Liver (tissue), 9 donors: ENCODE results near the gene WARS2. TPM values are rescaled to one million over a fixed set of nuclear protein-coding genes. Genes with fewer than 3 reads are reported as not detected.

Experiments used
- DNase-seq: peaks from one replicate; pipeline ENCODE4 v3.0.0-alpha.2; 2017; ENCODE audit warnings: low spot score
- H3K27ac ChIP-seq, 2 donors: one replicate each; pipeline ENCODE4 v1.7.0; 2013; ENCODE audit warnings: inconsistent platforms in 2 of 2, low read length in 2 of 2, control low read depth in 1 of 2, low read depth in 1 of 2, mild to moderate bottlenecking in 1 of 2
- H3K27me3 ChIP-seq, 4 donors: one replicate each; pipeline versions ENCODE4 v1.6.1 to v1.7.0; 2013; ENCODE audit warnings: low read length in 3 of 4, inconsistent platforms in 1 of 4, mild to moderate bottlenecking in 1 of 4, moderate library complexity in 1 of 4; ENCODE audit not compliant: control insufficient read depth in 4 of 4, insufficient read depth in 4 of 4
- H3K36me3 ChIP-seq, 4 donors: one replicate each; pipeline versions ENCODE4 v1.6.1 to v1.7.0; 2013; ENCODE audit warnings: low read length in 3 of 4, mild to moderate bottlenecking in 3 of 4, low read depth in 1 of 4, moderate library complexity in 1 of 4; ENCODE audit not compliant: control insufficient read depth in 4 of 4, insufficient read depth in 3 of 4
- H3K4me1 ChIP-seq, 4 donors: one replicate each; pipeline versions ENCODE4 v1.6.1 to v1.7.0; 2013; ENCODE audit warnings: low read length in 3 of 4, mild to moderate bottlenecking in 3 of 4, moderate library complexity in 1 of 4; ENCODE audit not compliant: control insufficient read depth in 4 of 4, insufficient read depth in 4 of 4
- H3K4me3 ChIP-seq, 3 donors: one replicate each; pipeline versions ENCODE4 v1.6.1 to v1.7.0; 2013; ENCODE audit warnings: low read length in 3 of 3, control low read depth in 1 of 3, low read depth in 1 of 3, mild to moderate bottlenecking in 1 of 3
- H3K9ac ChIP-seq, 2 donors: one replicate each; pipeline ENCODE4 v1.7.0; 2013; ENCODE audit warnings: low read length in 2 of 2, mild to moderate bottlenecking in 2 of 2, moderate library complexity in 2 of 2, control low read depth in 1 of 2, low read depth in 1 of 2
- H3K9me3 ChIP-seq, 4 donors: one replicate each; pipeline versions ENCODE4 v1.6.1 to v1.7.0; 2013; ENCODE audit warnings: low read length in 3 of 4; ENCODE audit not compliant: control insufficient read depth in 4 of 4
- ATF3 ChIP-seq: IDR thresholded peaks from 2 replicates; pipeline ENCODE4 v1.6.1; 2016; ENCODE audit warnings: antibody characterized with exemption
- EGR1 ChIP-seq, 2 donors: IDR thresholded peaks; 2 replicates each; pipeline ENCODE4 v1.6.1; 2016 to 2018; ENCODE audit warnings: antibody characterized with exemption in 2 of 2, low read depth in 2 of 2
- GABPA ChIP-seq, 2 donors: IDR thresholded peaks in 1 of 2; conservative IDR thresholded peaks in 1 of 2; 2 replicates each; pipeline ENCODE4 v1.6.1; 2016; ENCODE audit warnings: antibody characterized with exemption in 2 of 2, mild to moderate bottlenecking in 1 of 2, moderate library complexity in 1 of 2
- HNF4A ChIP-seq, 2 donors: conservative IDR thresholded peaks; 2 replicates each; pipeline ENCODE4 v1.6.1; 2016; ENCODE audit warnings: antibody characterized with exemption in 2 of 2, mild to moderate bottlenecking in 2 of 2
- HNF4G ChIP-seq: IDR thresholded peaks from 2 replicates; pipeline ENCODE4 v1.6.1; 2016; ENCODE audit warnings: antibody characterized with exemption
- JUND ChIP-seq, 2 donors: IDR thresholded peaks; 2 replicates each; pipeline ENCODE4 v1.6.1; 2016; ENCODE audit warnings: antibody characterized with exemption in 2 of 2
- NR2F2 ChIP-seq: IDR thresholded peaks from 2 replicates; pipeline ENCODE4 v1.6.1; 2016; ENCODE audit warnings: antibody characterized with exemption
- RAD21 ChIP-seq, 2 donors: IDR thresholded peaks; 2 replicates each; pipeline ENCODE4 v1.6.1; 2016; ENCODE audit warnings: antibody characterized with exemption in 2 of 2, mild to moderate bottlenecking in 2 of 2
- RXRA ChIP-seq, 2 donors: IDR thresholded peaks; 2 replicates each; pipeline ENCODE4 v1.6.1; 2017 to 2018; ENCODE audit warnings: antibody characterized with exemption in 2 of 2, mild to moderate bottlenecking in 1 of 2
- SP1 ChIP-seq: IDR thresholded peaks from 2 replicates; pipeline ENCODE4 v1.6.1; 2018; ENCODE audit warnings: antibody characterized with exemption, mild to moderate bottlenecking
- YY1 ChIP-seq: IDR thresholded peaks from 2 replicates; pipeline ENCODE4 v1.6.1; 2016; ENCODE audit warnings: antibody characterized with exemption, mild to moderate bottlenecking
- WGBS: extraction: QIAGEN DNeasy Blood & Tissue Kit; methylation state at CpG from one replicate; pipeline ENCODE4 v1.1.7; 2013; 5-methylcytosine and 5-hydroxymethylcytosine counted together
- polyA plus RNA-seq, 2 donors: library from polyadenylated mRNA; stranded (reverse) in 1 of 2; unstranded in 1 of 2; fragments of 200-250 nt in 1 of 2; fragments of >200 nt in 1 of 2; fragmentation: Nextera tagmentation in 1 of 2; extraction: Ambion mirVana in 1 of 2; gene quantifications; one replicate each; pipeline versions ENCODE4 v1.2.1 to v1.2.3, GENCODE V29; 2013 to 2015
- total RNA-seq, 2 donors: library from RNA; depleted of rRNA; stranded (reverse); fragments of >200 nt; gene quantifications; one replicate each; pipeline ENCODE4 v1.2.3, GENCODE V29; 2014
- TF ChIP-seq, protein P1 (sequence below): IDR thresholded peaks from 2 replicates; pipeline ENCODE4 v1.6.1; 2016; ENCODE audit warnings: antibody characterized with exemption
- donor health status: healthy.
- donor health status: healthy.
- donor health status: healthy.
- donor health status: healthy.
- donor health status: healthy.

Gene WARS2
- total and polyA plus RNA-seq, 4 donors = 3.5 to 14.5 (median 7.0) TPM

DNA sequence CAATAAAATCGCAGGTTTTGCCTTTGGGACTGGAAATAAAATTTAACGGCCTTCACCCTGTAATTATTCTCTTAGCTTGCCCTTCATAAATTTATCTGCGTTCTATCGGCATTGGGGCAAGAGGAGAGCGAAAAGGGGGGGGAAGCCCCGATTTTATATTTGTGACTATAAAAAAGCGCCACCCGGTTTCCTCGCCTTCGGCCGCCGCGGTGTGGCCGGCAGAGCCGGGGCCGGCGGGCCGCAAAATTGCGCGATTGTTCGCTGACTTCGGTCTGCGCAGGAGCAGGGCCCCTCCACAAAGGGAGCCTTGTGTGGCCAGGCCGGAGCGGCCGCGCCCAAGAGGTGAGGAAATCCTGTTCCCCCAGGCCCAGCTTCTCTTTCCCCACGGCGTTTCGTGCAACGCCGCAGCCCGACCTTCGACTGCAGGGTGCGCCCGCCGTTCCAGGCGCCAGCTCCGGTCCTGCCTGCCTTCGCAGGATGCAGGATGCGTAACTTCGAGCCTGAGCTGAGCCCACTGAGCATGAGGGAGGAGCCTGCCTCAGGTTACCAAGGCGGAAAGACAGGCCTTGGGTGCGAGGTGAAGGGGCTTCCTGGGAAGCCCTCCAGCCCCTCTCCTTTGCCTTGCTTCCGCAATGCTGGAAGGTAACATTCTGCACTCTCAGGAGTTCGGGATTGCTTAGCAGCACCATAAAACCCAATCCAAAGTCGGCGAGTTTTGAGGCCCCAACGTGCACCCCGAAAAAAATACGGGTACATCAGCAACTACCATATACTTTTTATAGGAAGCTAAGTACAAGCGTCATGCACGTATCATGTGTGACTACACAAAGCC is 147.4 kb downstream of the WARS2 start (continued):
- TF ChIP-seq ATF3 (no peak), RXRA (IDR thresholded peaks at IDR 0.05) (no peak), HNF4A (conservative IDR thresholded peaks at IDR 0.05) (no peak)

DNA sequence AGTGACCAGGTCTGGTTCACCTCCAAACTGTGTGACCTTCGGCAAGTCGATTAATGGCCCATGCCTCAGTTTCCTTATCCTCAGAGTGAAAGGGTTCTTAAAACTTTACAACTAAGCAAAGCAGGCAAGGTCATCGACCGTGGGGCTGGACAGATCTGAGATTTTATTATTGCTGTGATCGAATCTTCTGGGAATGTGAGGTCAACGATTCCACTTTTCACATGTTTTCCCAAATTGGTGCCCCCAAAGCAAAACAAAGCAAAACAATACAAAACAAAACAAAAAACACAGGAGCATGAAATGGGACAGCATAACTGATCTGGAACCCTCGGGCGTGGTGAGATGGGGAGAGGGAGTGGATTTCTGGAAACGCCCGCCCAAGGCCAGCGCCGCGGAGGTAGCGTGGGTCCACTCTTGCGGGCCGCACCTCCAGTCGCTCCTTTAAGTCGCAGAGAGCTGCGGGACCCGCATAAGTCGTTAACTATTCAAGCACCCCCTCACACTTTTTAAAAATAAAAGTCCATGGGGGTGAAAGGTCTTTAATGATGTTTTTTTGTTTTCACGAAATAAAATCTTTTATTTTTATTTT is 148.1 kb downstream of the WARS2 start:
- no peak overlapping the region for H3K9ac ChIP-seq
- no peak for TF ChIP-seq ATF3
- no peak for TF ChIP-seq EGR1 (IDR thresholded peaks at IDR 0.05; ENCODE audit: low read depth in 2 of 2)
- no peak for TF ChIP-seq SP1
- no peak for TF ChIP-seq HNF4G
- TF ChIP-seq JUND (IDR thresholded peaks at IDR 0.05) = no peak
- no peak for TF ChIP-seq YY1
- no peak for TF ChIP-seq GABPA (IDR thresholded peaks at IDR 0.05 in 1 of 2, conservative IDR thresholded peaks at IDR 0.05 in 1 of 2)
- TF ChIP-seq RXRA (IDR thresholded peaks at IDR 0.05) = no peak
- TF ChIP-seq HNF4A (conservative IDR thresholded peaks at IDR 0.05) = no peak
- H3K27ac ChIP-seq = no peak overlapping the region
- peaks cover 5 to 36% (median 22%) of the 10 kb centered on the region in 4 donors for H3K27me3 ChIP-seq
- WGBS = 15% methylated on average over 22 of the region's 22 CpGs
- DNase-seq = no peak
- H3K4me1 ChIP-seq = peaks cover 2 to 10% (median 5%) of the 10 kb centered on the region in 4 donors
- H3K4me3 ChIP-seq = no peak overlapping the region
- no peaks in the 10 kb centered on the region for H3K36me3 ChIP-seq
- peaks cover 0 to 31% (median 2%) of the 10 kb centered on the region in 4 donors for H3K9me3 ChIP-seq

- Histone ChIP-seq H3K4me3 (no peak overlapping the region), H3K4me1 (peaks cover 3 to 14% (median 6%) of the 10 kb centered on the region in 4 donors), H3K27me3 (peaks cover 5 to 44% (median 25%) of the 10 kb centered on the region in 4 donors), H3K27ac (no peak overlapping the region), H3K9me3 (peaks cover 2 to 40% (median 5%) of the 10 kb centered on the region in 4 donors), H3K36me3 (no peaks in the 10 kb centered on the region), H3K9ac (no peak overlapping the region)
- WGBS = 23% methylated on average over 4 of the region's 4 CpGs
- DNase-seq = no peak
- no peak for TF ChIP-seq YY1
- TF ChIP-seq ATF3 = no peak
- no peak for TF ChIP-seq HNF4A (conservative IDR thresholded peaks at IDR 0.05)
- no peak for TF ChIP-seq RXRA (IDR thresholded peaks at IDR 0.05)
- no peak for TF ChIP-seq NR2F2
- no peak for TF ChIP-seq JUND (IDR thresholded peaks at IDR 0.05)
- no peak for TF ChIP-seq RAD21 (IDR thresholded peaks at IDR 0.05)
- TF ChIP-seq, protein P1, sequence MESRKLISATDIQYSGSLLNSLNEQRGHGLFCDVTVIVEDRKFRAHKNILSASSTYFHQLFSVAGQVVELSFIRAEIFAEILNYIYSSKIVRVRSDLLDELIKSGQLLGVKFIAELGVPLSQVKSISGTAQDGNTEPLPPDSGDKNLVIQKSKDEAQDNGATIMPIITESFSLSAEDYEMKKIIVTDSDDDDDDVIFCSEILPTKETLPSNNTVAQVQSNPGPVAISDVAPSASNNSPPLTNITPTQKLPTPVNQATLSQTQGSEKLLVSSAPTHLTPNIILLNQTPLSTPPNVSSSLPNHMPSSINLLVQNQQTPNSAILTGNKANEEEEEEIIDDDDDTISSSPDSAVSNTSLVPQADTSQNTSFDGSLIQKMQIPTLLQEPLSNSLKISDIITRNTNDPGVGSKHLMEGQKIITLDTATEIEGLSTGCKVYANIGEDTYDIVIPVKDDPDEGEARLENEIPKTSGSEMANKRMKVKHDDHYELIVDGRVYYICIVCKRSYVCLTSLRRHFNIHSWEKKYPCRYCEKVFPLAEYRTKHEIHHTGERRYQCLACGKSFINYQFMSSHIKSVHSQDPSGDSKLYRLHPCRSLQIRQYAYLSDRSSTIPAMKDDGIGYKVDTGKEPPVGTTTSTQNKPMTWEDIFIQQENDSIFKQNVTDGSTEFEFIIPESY = no peak
Measured at GRCh38 chr1:118991448-118991847, 149.0 kb downstream of the WARS2 start.
